Activated CD8-positive, alpha-beta T cell treated with anti-CD3 and anti-CD28 coated beads, Interleukin-2, amount 10 ng/mL, durations not matched to agents 7 days and 5 days (primary cell): ENCODE results near the gene ACIN1. TPM values are rescaled to one million over a fixed set of nuclear protein-coding genes. Genes with fewer than 3 reads are reported as not detected.
"Not testable (repeated sequence)": the region's sequence is repeated elsewhere in the genome, so short reads cannot be mapped to it uniquely, and the experiment has no call there.

ENCODE experiments used
- ATAC-seq: fragments of 150-1000 bp; cut with Tn5 transposase; one replicate; pipeline ENCODE4 v1.10.0; 2021; ENCODE audit warnings: moderate library complexity
- CTCF ChIA-PET: fragments of 350-600 bp; sonication (Branson Sonifier 250); formaldehyde crosslinking; loops from one replicate; lab custom pipeline; 2021; ENCODE audit warnings: antibody characterized with exemption; lab: Charles Lee
- POLR2A ChIA-PET: fragments of 350-600 bp; sonication (Branson Sonifier 250); formaldehyde crosslinking; loops from one replicate; lab custom pipeline; 2021; ENCODE audit warnings: antibody characterized with exemption; lab: Charles Lee
- DNase-seq: peaks from one replicate; pipeline ENCODE4 v3.0.0-alpha.2; 2020
- H3K27ac Mint-ChIP-seq: one replicate; pipeline ENCODE4 v1.8.0; 2021; ENCODE audit warnings: mild to moderate bottlenecking, mixed read lengths
- H3K27me3 Mint-ChIP-seq: one replicate; pipeline ENCODE4 v1.8.0; 2021; ENCODE audit warnings: low read depth, mixed read lengths
- H3K36me3 Mint-ChIP-seq: one replicate; pipeline ENCODE4 v1.8.0; 2021; ENCODE audit warnings: low read depth, mixed read lengths
- H3K4me1 Mint-ChIP-seq: one replicate; pipeline ENCODE4 v1.8.0; 2021; ENCODE audit warnings: low read depth, mixed read lengths
- H3K4me3 Mint-ChIP-seq: one replicate; pipeline ENCODE4 v1.8.0; 2021; ENCODE audit warnings: mild to moderate bottlenecking, mixed read lengths
- H3K9me3 Mint-ChIP-seq: one replicate; pipeline ENCODE4 v1.8.0; 2022; ENCODE audit warnings: mixed read lengths; ENCODE audit not compliant: insufficient read depth
- total RNA-seq, 2 experiments: library from RNA; stranded (reverse); gene quantifications; one replicate each; pipeline ENCODE4 v1.2.3, GENCODE V29; 2021

Gene ACIN1
- total RNA-seq, 2 experiments from 2014 or later: 161 to 177 TPM

DNA sequence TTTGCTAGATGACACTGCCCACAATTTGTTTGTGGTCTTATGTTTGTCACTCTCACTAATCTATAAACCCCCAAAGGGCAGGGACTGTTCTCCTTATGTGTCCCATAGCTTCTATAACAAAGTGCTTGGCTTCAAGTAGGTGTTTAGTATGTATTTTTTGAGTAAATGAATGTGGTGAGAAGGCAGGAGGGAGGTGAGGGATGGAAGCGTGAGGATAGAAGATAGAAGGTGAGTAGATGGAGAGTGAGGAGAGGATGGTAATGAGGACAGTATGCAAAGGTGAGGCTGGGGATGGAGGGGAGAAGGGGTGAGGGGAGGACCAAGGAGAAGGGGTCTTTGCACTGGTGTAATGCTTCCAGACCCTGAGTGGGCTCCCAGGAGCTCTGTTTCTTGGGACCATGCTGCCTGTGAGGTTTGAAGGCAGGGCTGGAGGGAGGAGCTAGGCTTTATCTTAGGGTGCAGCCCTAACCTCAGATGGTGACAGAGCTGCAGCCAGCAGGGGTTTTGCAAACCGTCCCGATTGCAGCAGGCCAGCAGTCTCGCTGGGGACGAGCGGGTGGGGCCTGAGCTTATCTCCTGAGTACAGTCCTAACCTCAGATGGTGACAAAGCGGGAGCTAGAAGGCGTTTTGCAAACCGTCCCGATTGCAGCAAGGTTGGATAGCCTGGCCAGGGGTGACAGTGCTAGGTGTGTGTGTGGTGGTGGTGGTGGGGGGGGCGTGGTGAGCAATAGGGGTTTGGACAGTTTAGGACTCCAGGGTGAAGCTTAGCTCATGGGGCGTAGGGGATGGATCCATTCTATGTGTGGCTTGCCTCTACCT lies 17.6 kb upstream of the ACIN1 start:
- ATAC-seq: no peak
- DNase-seq: no peak
- Mint-ChIP-seq H3K36me3 (no peaks in the 10 kb centered on the region), H3K27me3 (no peaks in the 10 kb centered on the region), H3K9me3 (no peaks in the 10 kb centered on the region), H3K4me1 (peaks cover 3% of the 10 kb centered on the region), H3K4me3 (no peak overlapping the region), H3K27ac (no peak overlapping the region)
- ChIA-PET POLR2A (no interaction called here), CTCF (interaction anchor here (1.0 to 5.5 kb wide), 5 partner anchors 8 to 126 kb away, joined by 3 to 39 read pairs (median 9); partner anchors contain the start of genes ACIN1, C14orf119 and CEBPE)

DNA sequence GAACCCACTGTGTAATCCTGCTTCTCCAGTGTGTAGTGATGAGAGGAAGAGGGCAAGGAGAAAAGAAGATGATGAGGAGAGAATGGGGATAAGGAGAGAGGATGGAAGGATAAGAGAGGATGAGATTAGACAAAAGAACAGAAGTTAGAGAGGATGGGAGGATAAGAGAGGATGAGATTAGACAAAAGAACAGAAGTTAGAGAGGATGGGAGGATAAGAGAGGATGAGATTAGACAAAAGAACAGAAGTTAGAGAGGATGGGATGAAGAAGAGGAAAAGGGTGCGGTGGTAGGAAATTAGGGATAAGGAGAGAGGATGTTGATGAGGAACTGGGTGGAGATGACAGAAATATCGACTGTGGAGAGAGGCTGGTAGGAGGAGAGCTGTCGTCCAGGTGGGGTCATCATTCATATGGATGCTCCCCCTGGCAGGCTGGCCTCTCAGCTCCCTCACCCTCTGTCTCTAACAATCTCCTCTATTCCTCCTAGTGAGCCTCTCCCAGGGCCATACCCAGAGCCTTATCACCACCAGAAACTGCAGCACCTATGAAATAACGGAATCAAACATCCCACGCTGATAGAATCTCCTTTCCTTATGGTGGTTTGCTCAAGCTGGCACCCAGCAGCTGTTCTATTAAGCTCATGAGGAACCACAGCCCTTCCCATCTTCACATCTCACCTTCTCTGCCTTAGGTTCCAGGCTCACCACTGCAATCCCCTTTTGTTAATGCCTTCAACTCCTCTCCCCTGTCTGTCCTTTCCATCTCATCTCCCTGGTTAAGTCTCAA lies 15.8 kb upstream of the ACIN1 start:
- ATAC-seq (no peak), DNase-seq (no peak)
- peaks cover 3% of the 10 kb centered on the region for H3K4me1 Mint-ChIP-seq
- H3K9me3 Mint-ChIP-seq: no peaks in the 10 kb centered on the region
- no peak overlapping the region for H3K4me3 Mint-ChIP-seq
- H3K36me3 Mint-ChIP-seq: no peaks in the 10 kb centered on the region
- ChIA-PET POLR2A (no interaction called here), CTCF (interaction anchor here (1.2 to 5.5 kb wide), 5 partner anchors 9 to 137 kb away, joined by 3 to 39 read pairs (median 10); partner anchors contain the start of gene CEBPE)
- no peak overlapping the region for H3K27ac Mint-ChIP-seq
- no peaks in the 10 kb centered on the region for H3K27me3 Mint-ChIP-seq

DNA sequence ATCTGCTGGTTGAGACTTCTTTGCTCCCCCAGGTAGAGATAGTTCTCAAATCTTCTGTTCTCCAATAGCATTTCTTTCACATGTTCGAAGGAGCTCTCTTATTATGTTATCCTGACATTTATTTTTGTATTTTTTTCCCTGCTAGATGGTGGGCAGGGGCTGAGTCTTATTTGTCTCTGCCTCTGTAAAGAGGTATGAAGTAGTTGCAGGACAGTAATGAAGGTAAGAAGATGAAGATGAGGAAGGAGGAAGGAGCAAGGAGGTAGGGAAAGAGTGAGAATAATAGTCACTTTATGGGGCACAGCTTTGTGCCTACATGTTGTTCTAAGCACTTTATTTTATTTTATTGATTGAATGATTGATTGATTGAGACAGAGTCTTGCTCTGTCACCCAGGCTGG lies 14.8 kb upstream of the ACIN1 start:
- ChIA-PET POLR2A (interaction anchor here (1.8 kb wide), 1 partner anchor 15 kb away, joined by 5 read pairs; the partner anchor contains the start of genes ACIN1 and C14orf119), CTCF (interaction anchor here (0.8 to 5.5 kb wide), 6 partner anchors 10 to 189 kb away, joined by 3 to 39 read pairs (median 16); partner anchors contain the start of gene CEBPE)
- H3K27me3 Mint-ChIP-seq: no peaks in the 10 kb centered on the region
- H3K36me3 Mint-ChIP-seq: no peaks in the 10 kb centered on the region
- no peak overlapping the region for H3K27ac Mint-ChIP-seq
- ATAC-seq (no peak), DNase-seq (no peak)
- H3K4me3 Mint-ChIP-seq: no peak overlapping the region
- H3K4me1 Mint-ChIP-seq: peaks cover 3% of the 10 kb centered on the region
- no peaks in the 10 kb centered on the region for H3K9me3 Mint-ChIP-seq

DNA sequence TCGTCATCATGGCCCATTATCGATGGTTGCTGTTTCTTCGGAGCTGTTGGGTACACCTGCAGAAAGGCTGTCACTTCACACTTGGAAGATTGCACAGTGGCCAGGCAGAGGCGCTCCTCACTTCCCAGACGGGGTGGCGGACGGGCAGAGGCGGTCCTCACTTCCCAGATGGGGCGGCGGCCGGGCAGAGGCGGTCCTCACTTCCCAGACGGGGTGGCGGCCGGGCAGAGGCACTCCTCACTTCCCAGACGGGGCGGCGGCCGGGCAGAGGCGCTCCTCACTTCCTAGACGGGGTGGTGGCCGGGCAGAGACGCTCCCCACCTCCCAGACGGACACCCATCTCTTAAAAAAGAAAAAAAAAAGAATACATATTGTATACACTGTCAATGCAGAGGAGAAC lies 13.2 kb upstream of the ACIN1 start:
- H3K4me3 Mint-ChIP-seq, H3K36me3 Mint-ChIP-seq, H3K4me1 Mint-ChIP-seq, ATAC-seq, H3K27ac Mint-ChIP-seq, DNase-seq, H3K9me3 Mint-ChIP-seq, H3K27me3 Mint-ChIP-seq: not testable (repeated sequence)
- CTCF ChIA-PET: interaction anchor here (0.9 to 5.5 kb wide), 5 partner anchors 11 to 122 kb away, joined by 4 to 34 read pairs (median 11); partner anchors contain the start of gene CDH24
- POLR2A ChIA-PET: interaction anchor here (1.8 kb wide), 1 partner anchor 13 kb away, joined by 5 read pairs; the partner anchor contains the start of genes ACIN1 and C14orf119

DNA sequence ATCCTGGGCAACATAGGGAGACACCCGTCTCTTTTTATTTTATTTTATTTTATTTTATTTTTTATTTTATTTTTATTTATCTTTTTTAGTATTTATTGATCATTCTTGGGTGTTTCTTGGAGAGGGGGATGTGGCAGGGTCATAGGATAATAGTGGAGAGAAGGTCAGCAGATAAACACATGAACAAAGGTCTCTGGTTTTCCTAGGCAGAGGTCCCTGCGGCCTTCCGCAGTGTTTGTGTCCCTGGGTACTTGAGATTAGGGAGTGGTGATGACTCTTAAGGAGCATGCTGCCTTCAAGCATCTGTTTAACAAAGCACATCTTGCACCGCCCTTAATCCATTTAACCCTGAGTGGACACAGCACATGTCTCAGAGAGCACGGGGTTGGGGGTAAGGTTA lies 12.7 kb upstream of the ACIN1 start:
- H3K4me3 Mint-ChIP-seq, H3K27me3 Mint-ChIP-seq, ATAC-seq, POLR2A ChIA-PET, CTCF ChIA-PET, H3K27ac Mint-ChIP-seq, H3K36me3 Mint-ChIP-seq, H3K4me1 Mint-ChIP-seq, DNase-seq, H3K9me3 Mint-ChIP-seq: not testable (repeated sequence)

DNA sequence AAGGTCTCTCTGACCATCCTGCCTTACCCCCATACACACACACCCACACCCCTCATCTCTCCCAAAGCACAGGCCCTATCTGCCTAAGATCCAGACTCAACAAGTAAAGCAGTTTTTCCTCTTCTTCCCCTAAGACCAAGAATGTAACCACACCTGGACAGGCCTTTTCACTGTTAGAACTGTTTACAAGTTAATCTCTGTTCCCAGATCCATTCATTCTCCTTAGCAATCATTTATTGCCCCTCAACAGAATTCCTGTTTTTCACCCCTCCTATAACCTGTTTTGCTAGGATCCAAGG lies 11.8 kb upstream of the ACIN1 start:
- ChIA-PET CTCF (interaction anchor here (1.1 to 1.3 kb wide), 4 partner anchors 9 to 49 kb away, joined by 3 to 4 read pairs (median 3); partner anchors contain the start of gene CDH24), POLR2A (interaction anchor here (0.6 kb wide), 1 partner anchor 13 kb away, joined by 3 read pairs; no protein-coding TSS in a partner anchor)
- Mint-ChIP-seq H3K9me3 (no peaks in the 10 kb centered on the region), H3K4me1 (no peaks in the 10 kb centered on the region), H3K4me3 (no peak overlapping the region), H3K27me3 (no peaks in the 10 kb centered on the region), H3K27ac (no peak overlapping the region), H3K36me3 (no peaks in the 10 kb centered on the region)
- no peak for ATAC-seq
- DNase-seq: no peak

DNA sequence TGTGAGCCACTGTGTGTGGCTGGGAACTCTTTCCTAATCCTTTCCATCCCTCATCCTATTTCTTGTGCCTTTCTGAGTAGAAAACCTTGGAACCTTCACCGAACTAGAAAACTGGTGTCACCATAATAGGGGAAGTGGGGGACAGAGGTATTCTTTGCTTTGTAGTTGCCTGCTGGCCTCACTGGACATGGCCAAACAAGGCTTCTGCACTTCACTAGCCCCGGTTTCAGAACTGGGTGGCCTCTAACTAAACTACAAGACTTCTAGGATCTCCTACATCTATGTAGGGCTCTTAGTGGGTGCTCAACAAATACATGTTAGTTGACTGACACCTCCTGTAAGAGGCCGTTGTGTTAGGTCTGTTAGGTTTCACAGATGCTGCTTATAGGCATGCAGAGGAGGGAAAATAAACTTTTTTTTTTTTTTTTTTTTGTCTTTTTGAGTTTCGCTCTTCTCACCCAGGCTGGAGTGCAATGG lies 10.4 kb upstream of the ACIN1 start:
- Mint-ChIP-seq H3K27me3 (no peaks in the 10 kb centered on the region), H3K9me3 (no peaks in the 10 kb centered on the region), H3K27ac (no peak overlapping the region), H3K4me3 (no peak overlapping the region), H3K4me1 (no peaks in the 10 kb centered on the region), H3K36me3 (no peaks in the 10 kb centered on the region)
- POLR2A ChIA-PET: no interaction called here
- no peak for ATAC-seq
- DNase-seq: no peak
- CTCF ChIA-PET: no interaction called here

DNA sequence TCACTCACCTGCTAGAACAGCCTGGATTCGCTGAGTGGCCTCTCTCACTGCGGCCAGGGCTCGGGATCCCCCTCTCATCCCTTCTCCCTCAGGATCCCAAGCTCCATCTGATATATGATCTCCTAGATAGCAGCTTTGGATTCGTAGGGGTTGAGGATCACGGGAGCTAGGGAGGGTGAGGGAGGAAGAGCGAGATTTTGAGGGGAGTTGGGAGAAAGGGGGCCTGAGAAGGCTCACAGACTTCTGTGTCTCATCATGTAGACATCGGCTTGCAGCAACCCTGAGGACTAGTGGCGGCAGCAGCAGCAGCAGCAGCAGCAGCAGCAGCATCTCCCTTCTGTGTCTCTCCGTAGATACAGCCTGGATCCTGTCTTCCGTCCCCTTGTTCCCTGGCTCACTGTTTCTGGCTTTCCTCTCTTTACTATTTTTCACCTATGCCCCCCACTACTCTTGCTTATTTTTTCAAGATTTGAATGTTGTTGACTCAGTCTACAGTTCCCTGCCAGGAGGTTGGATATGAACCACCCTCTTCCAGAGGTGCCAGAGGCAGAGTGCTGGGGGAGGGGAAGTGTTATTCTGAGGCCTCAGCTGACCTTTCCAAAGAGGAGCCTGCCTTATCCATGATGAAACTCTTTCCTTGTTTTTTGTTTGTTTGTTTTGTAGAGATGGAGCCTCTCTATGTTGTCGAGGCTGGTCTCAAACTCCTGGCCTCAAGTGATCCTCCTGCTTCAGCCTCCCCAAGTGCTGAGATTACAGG lies 9.8 kb upstream of the ACIN1 start, which contains the start of gene CIROP:
Gene CIROP (minus strand): TSS at position 399 of the 757 bp plus-strand sequence. CDS start 69 bp downstream, at position 330.
- DNase-seq (no peak), ATAC-seq (no peak)
- Mint-ChIP-seq H3K36me3 (no peaks in the 10 kb centered on the region), H3K27ac (no peak within 1 kb of the TSS), H3K27me3 (no peaks in the 10 kb centered on the region), H3K4me3 (no peak within 1 kb of the TSS), H3K9me3 (no peaks in the 10 kb centered on the region), H3K4me1 (no peaks in the 10 kb centered on the region)
- CTCF ChIA-PET: interaction anchor here (1.8 to 3.3 kb wide), 2 partner anchors 16 to 27 kb away, joined by 6 to 16 read pairs; no protein-coding TSS in a partner anchor
- POLR2A ChIA-PET: no interaction called here

DNA sequence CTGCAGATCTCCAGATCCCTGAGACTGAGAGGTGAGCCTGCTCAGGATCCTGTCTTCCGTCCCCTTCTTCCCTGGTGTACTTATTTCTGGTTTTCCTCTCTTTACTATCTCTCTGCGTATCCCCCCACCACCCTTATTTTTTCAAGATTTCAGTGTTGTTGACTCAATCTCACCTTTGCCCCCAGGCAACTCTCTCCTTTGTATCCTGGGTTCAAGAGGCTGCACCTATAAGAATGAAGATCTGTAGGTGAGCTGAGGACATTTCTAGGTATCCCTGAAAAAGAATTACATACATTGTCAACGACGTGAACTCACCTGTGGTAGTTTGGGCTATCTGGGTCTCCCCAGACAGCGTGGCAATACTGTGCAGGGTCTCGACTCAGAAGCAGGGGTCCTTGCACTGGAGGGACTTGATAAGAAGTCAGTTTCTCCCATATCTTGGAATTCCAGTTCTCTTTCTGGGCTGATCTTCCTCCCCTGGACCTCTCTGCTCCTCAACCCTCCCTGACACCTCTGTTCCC lies 9.2 kb upstream of the ACIN1 start:
- ATAC-seq: no peak
- POLR2A ChIA-PET: no interaction called here
- DNase-seq: no peak

DNA sequence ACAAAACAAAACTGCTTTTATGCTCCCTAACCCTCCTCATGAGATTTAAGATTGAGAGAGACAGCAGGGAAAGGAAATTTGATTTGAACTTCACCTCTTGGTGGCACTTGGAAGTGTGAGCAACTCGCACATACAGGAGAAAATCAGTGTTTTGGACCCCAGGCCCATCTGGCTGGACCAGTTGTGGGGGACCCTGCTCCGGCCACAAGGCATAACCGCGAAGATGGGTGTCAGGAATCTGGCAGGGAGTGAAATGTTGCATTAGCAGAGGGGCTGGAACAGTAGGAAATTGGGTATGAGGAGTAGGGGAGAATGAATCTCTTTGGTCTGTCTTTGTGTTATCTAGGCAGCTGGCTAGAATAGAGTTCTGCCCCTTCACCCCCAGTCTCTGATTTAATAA lies 8.6 kb upstream of the ACIN1 start:
- CTCF ChIA-PET: interaction anchor here (1.8 to 3.3 kb wide), 2 partner anchors 17 to 26 kb away, joined by 6 to 16 read pairs; no protein-coding TSS in a partner anchor
- POLR2A ChIA-PET: interaction anchor here (0.7 kb wide), 1 partner anchor 565 kb away, joined by 3 read pairs; no protein-coding TSS in a partner anchor
- H3K27ac Mint-ChIP-seq: no peak overlapping the region
- ATAC-seq (no peak), DNase-seq (no peak)
- no peak overlapping the region for H3K4me3 Mint-ChIP-seq
- peaks cover 4% of the 10 kb centered on the region for H3K36me3 Mint-ChIP-seq
- peaks cover 2% of the 10 kb centered on the region for H3K4me1 Mint-ChIP-seq
- H3K27me3 Mint-ChIP-seq: no peaks in the 10 kb centered on the region
- no peaks in the 10 kb centered on the region for H3K9me3 Mint-ChIP-seq

More for the DNA sequence above, 9.2 kb upstream of the ACIN1 start:
- peaks cover 2% of the 10 kb centered on the region for H3K36me3 Mint-ChIP-seq
- H3K27ac Mint-ChIP-seq: no peak overlapping the region
- no peak overlapping the region for H3K4me3 Mint-ChIP-seq
- H3K27me3 Mint-ChIP-seq: no peaks in the 10 kb centered on the region
- H3K9me3 Mint-ChIP-seq: no peaks in the 10 kb centered on the region
- peaks cover 2% of the 10 kb centered on the region for H3K4me1 Mint-ChIP-seq
- CTCF ChIA-PET: interaction anchor here (1.8 to 3.3 kb wide), 2 partner anchors 17 to 26 kb away, joined by 6 to 16 read pairs; no protein-coding TSS in a partner anchor
